HG03196 (cell line): ENCODE results near the gene PEX26.
"Not testable (repeated sequence)": the region's sequence is repeated elsewhere in the genome, so short reads cannot be mapped to it uniquely, and the experiment has no call there.

Source experiments
- ATAC-seq: cut with Tn5 transposase; IDR thresholded peaks from one replicate; pipeline ENCODE4 v1.9.1; 2021; ENCODE audit not compliant: unreplicated experiment

The PEX26 gene

GRCh38 chr22:18056161-18056666 lies 21.6 kb upstream of the PEX26 start:
- no peak for ATAC-seq

- ATAC-seq, result peak; percentile 44
Observed at GRCh38 chr22:18056807-18057474, 20.8 kb upstream of the PEX26 start.

DNA sequence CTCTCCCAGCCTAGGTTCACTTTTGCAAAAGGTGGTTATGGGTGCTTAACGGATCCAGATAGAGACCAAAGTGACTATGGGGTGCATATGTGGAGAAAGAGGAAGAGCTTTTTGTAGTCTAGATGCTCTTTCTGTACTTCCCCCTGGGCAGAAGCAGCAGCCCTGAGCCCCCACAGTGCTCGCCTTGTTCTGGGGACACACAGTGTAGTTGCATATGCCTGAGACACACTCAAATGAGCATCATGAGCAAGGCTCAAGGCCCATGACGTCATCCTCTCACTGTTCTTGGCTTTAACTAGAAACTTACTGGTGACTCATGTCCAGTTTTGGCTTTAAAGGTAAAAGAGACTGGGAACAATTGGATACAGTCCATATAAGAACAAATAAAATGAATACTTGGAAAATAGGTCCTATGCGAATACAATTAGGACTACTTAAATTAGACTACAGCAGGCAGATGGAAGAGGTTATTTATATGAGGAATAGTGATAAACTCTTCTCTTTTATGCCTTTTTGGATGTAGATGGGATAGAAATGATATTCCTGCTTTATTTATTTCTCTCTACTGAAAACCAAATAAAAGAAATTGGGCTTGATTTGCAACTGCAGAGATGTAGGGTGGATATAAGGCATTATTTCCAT lies 20.1 kb upstream of the PEX26 start:
- peak; percentile 40 for ATAC-seq

DNA sequence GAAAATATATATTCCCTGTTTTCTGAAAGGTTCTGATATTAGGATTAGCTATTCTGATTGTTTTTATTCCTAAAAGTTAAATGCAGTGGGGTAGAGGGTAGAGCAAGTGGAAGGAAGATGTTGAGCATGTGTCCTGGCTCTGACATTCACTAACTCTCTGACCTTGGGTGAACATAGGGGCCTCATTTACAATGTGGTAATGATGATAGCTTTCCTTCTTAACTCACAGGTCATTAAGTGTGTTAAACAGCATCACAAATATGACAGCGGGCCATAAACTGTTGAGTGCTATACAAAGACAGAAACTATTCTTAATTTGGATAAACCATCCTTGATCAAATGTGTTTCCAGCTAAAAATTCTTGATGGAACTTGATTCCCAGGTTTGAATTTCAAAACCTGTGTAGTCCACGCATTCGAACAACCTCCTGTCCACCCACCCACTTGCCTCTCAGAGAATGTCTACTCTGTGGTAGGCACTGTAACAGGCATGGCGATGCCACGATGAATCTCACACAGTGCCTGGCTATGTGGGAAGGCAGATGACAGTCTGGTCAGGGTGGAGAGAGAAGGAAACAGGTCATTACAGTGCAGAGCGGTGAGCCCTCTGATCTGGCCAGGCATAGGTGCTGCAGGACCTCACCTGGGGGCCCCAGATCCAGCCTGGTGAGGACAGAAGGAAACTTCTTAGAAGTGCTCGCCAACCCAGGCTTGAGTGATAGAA lies 19.3 kb upstream of the PEX26 start:
- no peak for ATAC-seq

DNA sequence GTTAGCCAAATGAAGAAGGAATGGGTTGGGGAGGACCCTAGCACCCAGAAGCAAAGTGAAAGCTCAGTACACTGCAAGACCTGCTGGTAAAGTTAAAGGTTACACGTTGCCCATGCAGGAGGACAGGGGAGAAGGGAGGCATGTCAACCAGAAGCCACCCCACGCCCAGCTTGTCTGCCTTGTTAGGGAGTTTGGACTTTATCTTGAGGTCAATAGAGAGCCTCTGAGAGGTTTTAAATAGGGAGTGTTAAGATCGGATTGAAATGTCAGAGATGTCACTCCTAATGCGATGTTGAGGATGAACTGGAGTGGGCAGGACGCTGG lies 18.7 kb upstream of the PEX26 start:
- ATAC-seq, result no peak

DNA sequence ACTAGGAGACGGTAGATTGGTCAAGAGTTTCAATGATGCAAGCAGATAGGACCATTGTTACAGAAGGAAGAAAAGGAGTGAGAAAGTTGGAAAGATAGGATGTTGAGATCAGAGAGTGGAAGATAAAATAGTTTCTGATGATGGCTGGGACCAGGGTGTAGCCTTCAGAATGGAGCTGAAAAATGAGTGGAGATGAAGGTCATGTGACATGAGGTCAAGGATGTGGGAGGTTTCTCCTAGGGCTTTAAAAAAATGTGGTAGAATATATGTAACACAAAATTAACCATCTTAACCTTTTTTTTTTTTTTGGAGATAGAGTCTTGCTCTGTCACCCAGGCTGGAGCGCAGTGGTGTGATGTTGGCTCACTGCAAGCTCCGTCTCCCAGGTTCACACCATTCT lies 18.3 kb upstream of the PEX26 start:
- no peak for ATAC-seq

DNA sequence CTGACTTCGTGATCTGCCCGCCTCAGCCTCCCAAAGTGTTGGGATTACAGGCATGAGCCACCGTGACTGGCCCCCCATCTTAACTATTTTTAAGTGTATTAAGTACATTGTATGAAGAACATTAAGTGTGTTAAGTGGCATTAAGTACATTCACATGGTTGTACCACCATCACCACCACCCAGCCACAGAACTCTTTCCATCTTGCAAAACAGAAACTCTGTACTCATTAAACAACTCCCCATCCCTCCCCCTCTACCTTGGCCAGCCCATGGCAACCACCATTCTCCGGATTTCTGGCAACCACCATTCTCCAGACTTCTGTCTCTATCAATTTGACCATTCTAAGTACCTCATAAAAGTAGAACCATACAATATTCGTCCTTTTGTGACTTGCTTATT lies 17.8 kb upstream of the PEX26 start:
- ATAC-seq, result no peak

DNA sequence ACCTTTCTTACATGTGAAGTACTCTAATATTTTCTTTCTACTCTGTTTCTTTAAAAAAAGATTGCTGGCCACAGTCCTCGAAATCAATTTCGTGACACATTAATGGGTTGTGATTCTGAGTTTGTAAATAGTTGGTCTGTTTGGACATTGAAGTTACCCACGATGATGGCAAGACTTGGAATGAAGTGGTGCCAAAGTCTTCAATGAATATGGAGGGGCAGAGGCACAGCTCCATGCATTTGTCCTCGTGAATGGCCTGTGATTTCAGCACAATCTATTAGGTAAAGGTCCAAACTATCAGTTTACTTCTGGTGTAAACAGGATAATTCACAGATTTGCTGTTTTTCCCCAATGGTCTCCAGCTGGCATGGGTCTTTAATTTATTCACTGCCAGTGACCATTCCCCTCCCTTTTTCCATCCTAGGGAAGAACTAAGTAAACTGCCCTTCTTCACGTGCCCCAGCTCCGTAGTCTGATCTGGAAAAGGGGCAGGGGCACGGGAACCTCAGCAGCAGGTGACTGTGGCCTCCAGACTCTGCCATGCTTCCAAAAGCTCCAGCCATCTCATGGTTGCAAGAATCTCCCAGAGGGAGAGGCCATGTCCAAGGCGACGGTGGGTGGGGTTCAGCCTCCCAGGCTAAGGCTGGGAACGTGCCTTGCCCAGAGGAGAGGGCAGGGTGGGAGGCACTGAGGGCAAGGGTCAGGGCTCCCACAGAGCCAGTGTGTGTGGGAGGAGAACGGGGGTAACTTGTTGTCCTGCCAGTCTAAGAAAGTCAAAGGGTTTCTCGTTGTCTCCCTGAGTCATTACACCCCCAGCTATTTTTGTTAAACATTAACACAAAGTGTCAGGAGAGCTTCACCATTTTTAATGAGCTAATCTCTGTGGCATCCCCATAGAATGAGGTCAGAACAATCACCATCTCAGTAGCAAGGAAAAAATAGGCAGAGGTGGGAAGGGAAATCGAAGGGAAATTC lies 16.9 kb upstream of the PEX26 start:
- no peak for ATAC-seq

DNA sequence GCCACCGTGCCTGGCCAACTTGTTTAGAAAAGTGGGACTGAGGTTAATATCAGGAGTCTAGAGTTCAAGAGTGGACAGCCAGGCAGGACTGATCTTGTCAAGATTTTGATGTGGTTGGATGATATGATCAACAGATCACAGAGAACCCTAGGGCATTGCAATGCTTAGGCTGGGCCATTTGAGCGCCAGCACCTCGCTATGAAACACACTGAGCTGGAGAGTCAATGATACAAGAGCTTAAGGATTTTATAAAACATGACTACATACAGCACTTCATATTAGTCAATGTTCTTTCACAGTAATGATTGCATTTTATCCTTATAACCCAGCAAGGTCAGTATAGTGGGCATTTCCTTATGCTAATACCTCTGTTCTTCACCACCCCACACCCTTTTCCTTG lies 15.4 kb upstream of the PEX26 start:
- no peak for ATAC-seq

DNA sequence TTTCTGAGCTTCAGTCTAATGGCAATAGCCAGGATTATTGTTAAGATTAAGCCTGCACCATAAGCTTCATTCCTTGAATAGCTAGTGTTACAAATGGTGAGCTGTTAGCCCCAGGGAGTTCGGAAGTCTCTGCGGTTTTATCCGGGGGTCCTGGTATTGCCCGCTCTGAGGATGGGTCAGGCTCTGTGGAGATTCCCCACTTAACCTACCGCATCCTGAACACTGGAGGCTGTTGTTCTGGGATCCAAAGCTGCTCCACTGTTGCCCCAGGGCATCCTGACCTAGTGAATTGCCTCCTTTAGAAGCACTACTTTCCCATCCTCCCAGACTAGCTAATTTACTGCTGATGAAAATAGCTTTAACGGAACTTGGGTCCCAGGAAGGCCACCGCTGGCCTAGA lies 14.5 kb upstream of the PEX26 start:
- no peak for ATAC-seq

DNA sequence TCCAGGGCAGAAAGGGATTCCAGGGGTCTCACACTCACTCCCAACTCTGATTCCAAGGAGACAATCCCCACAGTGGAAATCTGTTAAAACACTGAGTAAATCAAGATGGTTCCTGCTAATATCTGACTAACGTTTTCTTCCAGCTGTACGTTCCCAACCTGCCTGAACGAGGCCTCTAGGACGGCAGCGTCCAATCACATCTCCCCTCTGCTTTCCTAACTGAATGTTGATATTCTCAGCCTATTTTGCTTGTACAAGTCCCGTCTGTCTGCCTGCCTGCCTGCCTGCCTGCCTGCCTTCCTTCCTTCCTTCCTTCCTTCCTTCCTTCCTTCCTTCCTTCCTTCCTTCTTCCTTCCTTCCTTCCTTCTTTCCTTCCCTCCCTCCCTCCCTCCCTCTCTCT lies 14.1 kb upstream of the PEX26 start:
- not testable (repeated sequence) for ATAC-seq

GRCh38 chr22:18064636-18065035 lies 13.2 kb upstream of the PEX26 start:
- ATAC-seq, result no peak

DNA sequence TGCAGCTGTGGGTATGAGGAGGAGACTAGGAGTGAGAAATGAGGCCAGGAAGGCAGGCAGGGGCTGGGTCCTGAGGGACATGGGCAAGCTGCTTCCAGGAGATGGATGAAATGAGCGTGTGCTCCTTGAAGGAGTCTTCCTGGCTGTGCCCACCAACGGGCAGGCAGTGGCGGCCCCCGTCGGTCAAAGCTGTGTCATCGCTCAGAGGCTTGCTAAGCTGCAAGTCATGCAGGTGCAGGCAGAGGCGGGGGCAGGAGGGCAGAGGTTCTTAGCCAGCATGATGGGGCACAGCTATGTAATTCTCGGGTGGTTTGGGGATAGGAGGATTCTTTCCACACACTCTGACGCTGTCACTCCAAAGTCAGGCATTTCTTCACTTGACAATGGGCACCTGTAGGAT lies 12.5 kb upstream of the PEX26 start:
- no peak for ATAC-seq

DNA sequence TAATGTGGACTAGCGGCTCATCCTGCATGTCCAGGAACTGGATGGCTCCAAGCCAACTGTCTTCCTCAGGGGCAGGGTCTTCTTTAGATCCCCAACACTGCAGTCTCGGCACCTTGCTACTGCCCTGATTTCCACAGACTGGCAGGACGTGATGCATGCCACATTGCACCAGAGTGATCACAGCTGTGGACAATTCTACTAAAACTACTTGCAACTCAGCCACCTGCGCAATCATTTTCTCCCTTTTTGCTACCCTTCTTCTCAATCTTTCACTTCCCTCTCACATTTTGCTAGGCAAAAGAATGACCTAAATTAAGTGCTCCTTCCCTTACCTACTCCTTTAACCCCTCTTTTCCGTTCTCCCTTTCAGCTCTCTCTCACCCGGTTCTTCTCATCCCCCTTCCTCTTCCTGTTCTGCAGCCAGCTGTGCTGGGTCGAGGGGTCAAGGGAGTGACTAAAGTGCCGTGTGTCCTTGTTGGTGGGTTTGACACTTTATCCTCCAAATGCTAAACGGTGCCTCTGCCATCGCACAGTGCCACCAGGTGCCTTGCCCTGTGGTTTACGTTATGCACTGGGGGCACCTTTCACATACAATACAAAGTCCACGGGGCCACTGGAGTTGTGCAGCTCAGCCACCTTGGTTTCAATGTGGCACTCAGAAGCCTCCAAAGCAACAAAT lies 11.5 kb upstream of the PEX26 start:
- no peak for ATAC-seq

DNA sequence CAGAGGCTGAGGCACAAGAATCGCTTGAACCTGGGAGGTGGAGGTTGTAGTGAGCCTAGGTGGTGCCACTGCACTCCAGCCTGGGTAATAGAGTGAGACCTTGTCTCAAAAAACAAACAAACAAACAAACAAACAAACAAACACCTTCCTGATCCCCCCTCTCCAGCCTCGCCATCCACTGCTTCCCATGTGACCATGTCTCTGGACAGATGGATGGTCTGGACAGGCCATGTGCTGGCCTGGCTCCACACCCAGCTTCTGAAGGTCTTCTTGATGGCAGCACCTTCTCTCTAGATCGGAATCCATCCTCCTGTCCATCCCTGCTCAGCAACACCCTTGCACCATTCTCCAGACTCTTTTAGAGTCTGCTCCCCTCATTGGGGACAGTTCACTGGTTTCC lies 10.7 kb upstream of the PEX26 start:
- no peak for ATAC-seq

GRCh38 chr22:18067548-18068341 lies 10.0 kb upstream of the PEX26 start:
- ATAC-seq, result no peak

DNA sequence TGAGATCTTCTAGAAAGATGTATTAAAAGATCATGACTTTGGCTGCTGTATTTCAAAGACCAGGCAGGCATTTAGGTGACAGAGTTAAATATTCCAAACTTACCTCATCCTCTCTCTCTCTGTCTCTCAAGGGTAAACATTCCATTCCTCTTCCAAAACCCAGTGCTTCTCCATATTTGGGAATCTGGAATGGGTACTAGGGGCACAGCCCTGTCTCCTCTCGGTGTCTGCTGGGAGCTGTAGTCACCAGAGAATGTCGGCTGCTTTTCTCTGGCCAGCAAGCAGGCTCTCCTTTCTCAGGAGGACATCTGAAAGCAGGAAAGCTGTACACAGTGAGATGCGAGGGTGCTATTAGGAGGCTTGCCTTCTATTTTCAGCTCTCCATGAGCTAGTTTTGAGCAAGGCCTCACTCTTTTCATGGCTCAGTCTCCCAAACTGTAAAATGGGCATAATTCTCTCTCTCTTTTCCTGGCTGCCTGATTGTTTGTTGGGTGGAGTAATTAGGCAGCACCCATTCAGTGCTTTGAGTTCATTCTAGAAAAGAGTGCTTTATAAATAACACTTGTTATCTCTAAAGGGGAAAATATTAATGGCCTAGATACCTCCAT lies 9.3 kb upstream of the PEX26 start:
- ATAC-seq, result no peak

GRCh38 chr22:18069041-18069440 lies 8.7 kb upstream of the PEX26 start:
- no peak for ATAC-seq

GRCh38 chr22:18070041-18070440 lies 7.7 kb upstream of the PEX26 start:
- ATAC-seq, result no peak
